ENCODE data around the gene C6orf62.

DNA sequence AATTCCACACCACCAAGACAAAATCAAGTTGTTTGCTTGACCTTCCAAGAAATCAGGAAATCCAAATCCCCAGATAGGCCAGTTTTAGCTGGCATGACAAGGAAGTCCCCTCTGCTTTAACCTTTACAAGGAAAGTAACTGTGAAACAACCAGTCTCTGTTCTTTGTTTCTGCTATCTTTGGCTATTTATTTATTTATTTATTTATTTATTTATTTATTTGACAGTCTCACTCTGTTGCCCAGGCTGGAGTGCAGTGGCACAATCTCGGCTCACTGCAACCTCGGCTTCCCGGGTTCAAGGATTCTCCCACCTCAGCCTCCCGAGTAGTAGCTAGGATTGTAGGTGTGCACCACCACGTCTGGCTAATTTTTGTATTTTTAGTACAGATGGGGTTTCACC, 41.3 kb upstream of the C6orf62 start:
- TF ChIP-seq EZH2 (IDR thresholded peaks at IDR 0.05) (no peak), POLR2AphosphoS5 (IDR thresholded peaks at IDR 0.05; ENCODE audit: borderline replicate concordance, low read depth, low read length) (no peak)
